Measurements from ENCODE around the gene KLHL29. TPM values are rescaled to one million over a fixed set of nuclear protein-coding genes. Genes with fewer than 3 reads are reported as not detected.

The KLHL29 gene
- total and polyA plus RNA-seq, 2 donors (not counting 1 experiment from before 2014, with no cell fraction given): 1.3 to 3.4 TPM

DNA sequence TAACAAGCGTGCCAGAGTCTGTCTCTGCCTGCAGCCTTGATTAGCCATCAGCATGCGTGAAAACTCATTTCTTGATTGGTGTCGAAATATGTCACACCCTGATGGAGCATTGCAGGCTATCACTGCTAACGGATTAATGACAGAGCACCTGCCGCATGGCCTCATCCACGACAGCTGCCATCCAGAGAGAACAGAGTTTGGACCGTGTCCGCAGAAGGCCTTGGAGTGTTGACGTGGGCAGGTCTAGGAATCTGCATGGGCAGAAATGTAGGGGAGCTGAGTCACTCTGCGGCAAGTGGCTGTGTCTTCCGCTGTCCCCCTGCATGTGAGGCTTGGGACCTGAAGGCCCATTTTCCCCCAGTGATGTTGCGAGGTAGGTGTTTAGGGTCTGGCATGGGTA is 43.0 kb downstream of the KLHL29 start:
- Histone ChIP-seq H3K27me3 (replicated peaks in 1 of 4; ENCODE audit: control extremely low read depth in 1 of 4, control insufficient read depth in 3 of 4, insufficient read depth in 4 of 4, low read length in 3 of 4) (no peaks in the 10 kb centered on the region), H2AFZ (ENCODE audit: insufficient read depth, low read depth, low read length, poor library complexity, severe bottlenecking) (no peak overlapping the region), H3K4me1 (ENCODE audit: control insufficient read depth in 2 of 2, insufficient read depth in 2 of 2, low read length in 2 of 2) (no peaks in the 10 kb centered on the region), H3K79me2 (ENCODE audit: control insufficient read depth, insufficient read depth, low read length) (no peaks in the 10 kb centered on the region), H3K4me2 (replicated peaks; ENCODE audit: low read depth, low read length, poor library complexity, severe bottlenecking) (no peak overlapping the region), H4K20me1 (ENCODE audit: control insufficient read depth, insufficient read depth, low read length, poor library complexity, severe bottlenecking) (no peaks in the 10 kb centered on the region), H3K9ac (ENCODE audit: low read length) (no peak overlapping the region), H3K27ac (ENCODE audit: low read length in 2 of 2) (no peak overlapping the region), H3K4me3 (ENCODE audit: control extremely low read depth in 1 of 5, extremely low read depth in 1 of 5, insufficient read depth in 1 of 5, low read depth in 2 of 5, low read length in 4 of 5) (no peak overlapping the region), H3K9me3 (ENCODE audit: control extremely low read depth in 1 of 3, control insufficient read depth in 2 of 3, insufficient read depth in 1 of 3, low read length in 2 of 3) (peaks cover 0 to 10% (median 0%) of the 10 kb centered on the region in 3 donors), H3K36me3 (replicated peaks in 1 of 2; ENCODE audit: control extremely low read depth in 1 of 2, control insufficient read depth in 1 of 2, extremely low read depth in 1 of 2, insufficient read depth in 2 of 2, low read length in 1 of 2) (no peaks in the 10 kb centered on the region)
- CTCF ChIA-PET: no interaction called here
- ATAC-seq (ENCODE audit: low read depth) (no peak), DNase-seq (no peak)
- WGBS (ENCODE audit: insufficient coverage): 78% methylated on average over 11 of the region's 12 CpGs
- H3K4me3 Mint-ChIP-seq: no peak overlapping the region
- H3K27me3 Mint-ChIP-seq: peaks cover 3% of the 10 kb centered on the region
- TF ChIP-seq, protein P1, sequence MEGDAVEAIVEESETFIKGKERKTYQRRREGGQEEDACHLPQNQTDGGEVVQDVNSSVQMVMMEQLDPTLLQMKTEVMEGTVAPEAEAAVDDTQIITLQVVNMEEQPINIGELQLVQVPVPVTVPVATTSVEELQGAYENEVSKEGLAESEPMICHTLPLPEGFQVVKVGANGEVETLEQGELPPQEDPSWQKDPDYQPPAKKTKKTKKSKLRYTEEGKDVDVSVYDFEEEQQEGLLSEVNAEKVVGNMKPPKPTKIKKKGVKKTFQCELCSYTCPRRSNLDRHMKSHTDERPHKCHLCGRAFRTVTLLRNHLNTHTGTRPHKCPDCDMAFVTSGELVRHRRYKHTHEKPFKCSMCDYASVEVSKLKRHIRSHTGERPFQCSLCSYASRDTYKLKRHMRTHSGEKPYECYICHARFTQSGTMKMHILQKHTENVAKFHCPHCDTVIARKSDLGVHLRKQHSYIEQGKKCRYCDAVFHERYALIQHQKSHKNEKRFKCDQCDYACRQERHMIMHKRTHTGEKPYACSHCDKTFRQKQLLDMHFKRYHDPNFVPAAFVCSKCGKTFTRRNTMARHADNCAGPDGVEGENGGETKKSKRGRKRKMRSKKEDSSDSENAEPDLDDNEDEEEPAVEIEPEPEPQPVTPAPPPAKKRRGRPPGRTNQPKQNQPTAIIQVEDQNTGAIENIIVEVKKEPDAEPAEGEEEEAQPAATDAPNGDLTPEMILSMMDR (IDR thresholded peaks at IDR 0.05): no peak
- TF ChIP-seq EZH2 (IDR thresholded peaks at IDR 0.05; ENCODE audit: borderline replicate concordance, insufficient read depth, low read depth, low read length, poor library complexity, severe bottlenecking): no peak
- no peak overlapping the region for H3K27ac Mint-ChIP-seq
- intact Hi-C loops (cut with micrococcal nuclease): no loop called here
- no peaks in the 10 kb centered on the region for H3K4me1 Mint-ChIP-seq
- H3K9me3 Mint-ChIP-seq (ENCODE audit: insufficient read depth): no peaks in the 10 kb centered on the region
- POLR2A ChIA-PET: no interaction called here

DNA sequence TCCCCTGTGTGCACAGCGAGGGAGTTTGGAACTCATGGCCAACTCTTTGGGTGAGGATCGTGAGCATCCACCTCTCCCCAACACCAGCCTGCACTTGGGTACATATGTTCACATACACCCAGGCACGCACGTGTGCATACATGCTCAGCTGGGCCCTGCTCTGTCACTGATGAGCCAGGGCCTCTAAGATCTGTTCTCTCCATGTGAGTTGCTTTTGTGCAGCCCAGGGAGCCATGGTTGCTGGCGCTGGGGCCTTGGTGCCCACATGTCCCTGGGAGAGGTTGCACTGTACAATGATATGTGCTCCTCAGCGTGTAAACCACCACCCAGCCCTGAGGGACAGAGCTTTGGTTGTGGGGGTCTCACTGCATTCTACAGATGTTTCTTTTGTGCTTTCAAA is 44.1 kb downstream of the KLHL29 start:
- DNase-seq (no peak), ATAC-seq (ENCODE audit: low read depth) (no peak)
- no peaks in the 10 kb centered on the region for H3K9me3 Mint-ChIP-seq (ENCODE audit: insufficient read depth)
- H3K27me3 Mint-ChIP-seq: peaks cover 3% of the 10 kb centered on the region
- H3K4me2 ChIP-seq (replicated peaks; ENCODE audit: low read depth, low read length, poor library complexity, severe bottlenecking): no peak overlapping the region
- no peak overlapping the region for H3K9ac ChIP-seq (ENCODE audit: low read length)
- no peaks in the 10 kb centered on the region for H3K4me1 ChIP-seq (ENCODE audit: control insufficient read depth in 2 of 2, insufficient read depth in 2 of 2, low read length in 2 of 2)
- no peak overlapping the region for H3K27ac ChIP-seq (ENCODE audit: low read length in 2 of 2)
- H3K27ac Mint-ChIP-seq: no peak overlapping the region
- TF ChIP-seq EZH2 (IDR thresholded peaks at IDR 0.05; ENCODE audit: borderline replicate concordance, insufficient read depth, low read depth, low read length, poor library complexity, severe bottlenecking): no peak
- TF ChIP-seq, protein P1 (IDR thresholded peaks at IDR 0.05): no peak
- peaks cover 0 to 5% (median 0%) of the 10 kb centered on the region in 3 donors for H3K9me3 ChIP-seq (ENCODE audit: control extremely low read depth in 1 of 3, control insufficient read depth in 2 of 3, insufficient read depth in 1 of 3, low read length in 2 of 3)
- POLR2A ChIA-PET: no interaction called here
- H3K4me3 ChIP-seq (ENCODE audit: control extremely low read depth in 1 of 5, extremely low read depth in 1 of 5, insufficient read depth in 1 of 5, low read depth in 2 of 5, low read length in 4 of 5): no peak overlapping the region
- H3K27me3 ChIP-seq (replicated peaks in 1 of 4; ENCODE audit: control extremely low read depth in 1 of 4, control insufficient read depth in 3 of 4, insufficient read depth in 4 of 4, low read length in 3 of 4): no peaks in the 10 kb centered on the region
- 95% methylated on average over 4 of the region's 6 CpGs for WGBS (ENCODE audit: insufficient coverage)
- intact Hi-C loops (cut with micrococcal nuclease): no loop called here
- H3K36me3 ChIP-seq (replicated peaks in 1 of 2; ENCODE audit: control extremely low read depth in 1 of 2, control insufficient read depth in 1 of 2, extremely low read depth in 1 of 2, insufficient read depth in 2 of 2, low read length in 1 of 2): no peaks in the 10 kb centered on the region
- no peaks in the 10 kb centered on the region for H4K20me1 ChIP-seq (ENCODE audit: control insufficient read depth, insufficient read depth, low read length, poor library complexity, severe bottlenecking)
- CTCF ChIA-PET: no interaction called here
- no peaks in the 10 kb centered on the region for H3K79me2 ChIP-seq (ENCODE audit: control insufficient read depth, insufficient read depth, low read length)
- no peaks in the 10 kb centered on the region for H3K4me1 Mint-ChIP-seq
- no peak overlapping the region for H3K4me3 Mint-ChIP-seq
- H2AFZ ChIP-seq (ENCODE audit: insufficient read depth, low read depth, low read length, poor library complexity, severe bottlenecking): no peak overlapping the region

Data from B cell (primary cell).